GM21360 (cell line): ENCODE results near the gene PLP2.
"Not testable (repeated sequence)": the region's sequence is repeated elsewhere in the genome, so short reads cannot be mapped to it uniquely, and the experiment has no call there.

ENCODE experiments used
- ATAC-seq: cut with Tn5 transposase; IDR thresholded peaks from one replicate; pipeline ENCODE4 v1.9.1; 2021; ENCODE audit warnings: mild to moderate bottlenecking, moderate library complexity; ENCODE audit not compliant: unreplicated experiment

Gene PLP2

DNA sequence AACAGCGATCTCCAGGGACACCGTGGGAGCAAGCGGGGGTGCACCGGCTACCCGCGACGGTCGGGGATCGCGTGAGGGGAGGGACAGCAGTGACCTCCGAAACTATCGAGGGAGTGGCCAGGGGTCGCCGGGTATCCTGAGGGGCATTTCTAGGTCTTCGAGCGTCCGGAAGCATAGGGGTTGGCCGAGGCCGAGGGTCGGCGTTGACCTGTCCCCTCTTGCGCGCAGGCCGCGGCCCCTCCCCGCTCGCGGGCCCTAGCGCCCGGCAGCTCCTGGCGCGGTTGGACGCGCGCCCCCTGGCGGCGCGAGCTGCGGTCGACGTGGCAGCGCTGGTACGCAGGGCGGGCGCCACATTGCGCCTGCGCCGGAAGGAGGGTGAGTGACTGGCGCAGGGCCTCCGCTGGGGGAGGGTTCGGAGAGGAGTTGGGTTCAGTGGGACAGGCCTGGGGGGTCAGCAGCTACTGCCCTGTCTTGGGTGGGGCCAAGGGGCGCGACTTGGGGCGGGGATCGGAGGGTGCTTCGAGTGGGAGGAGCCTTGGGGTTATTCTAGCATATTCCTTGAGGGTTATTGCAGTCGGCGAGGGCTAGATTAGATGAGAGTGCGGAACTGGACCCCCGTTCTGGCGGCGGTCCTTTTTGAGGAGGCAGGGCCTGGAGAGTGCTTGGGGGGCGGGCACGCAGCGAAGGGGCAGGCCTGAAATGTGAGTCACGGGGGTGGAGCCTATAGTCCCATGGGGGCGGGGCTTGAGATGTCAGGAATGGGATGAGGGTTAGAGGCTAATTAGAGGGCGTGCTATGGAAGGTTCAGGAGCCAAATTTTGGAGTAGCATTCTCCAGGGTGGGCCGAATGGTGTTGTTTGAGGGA is 7.9 kb upstream of the PLP2 start:
- peak; percentile 42 for ATAC-seq

DNA sequence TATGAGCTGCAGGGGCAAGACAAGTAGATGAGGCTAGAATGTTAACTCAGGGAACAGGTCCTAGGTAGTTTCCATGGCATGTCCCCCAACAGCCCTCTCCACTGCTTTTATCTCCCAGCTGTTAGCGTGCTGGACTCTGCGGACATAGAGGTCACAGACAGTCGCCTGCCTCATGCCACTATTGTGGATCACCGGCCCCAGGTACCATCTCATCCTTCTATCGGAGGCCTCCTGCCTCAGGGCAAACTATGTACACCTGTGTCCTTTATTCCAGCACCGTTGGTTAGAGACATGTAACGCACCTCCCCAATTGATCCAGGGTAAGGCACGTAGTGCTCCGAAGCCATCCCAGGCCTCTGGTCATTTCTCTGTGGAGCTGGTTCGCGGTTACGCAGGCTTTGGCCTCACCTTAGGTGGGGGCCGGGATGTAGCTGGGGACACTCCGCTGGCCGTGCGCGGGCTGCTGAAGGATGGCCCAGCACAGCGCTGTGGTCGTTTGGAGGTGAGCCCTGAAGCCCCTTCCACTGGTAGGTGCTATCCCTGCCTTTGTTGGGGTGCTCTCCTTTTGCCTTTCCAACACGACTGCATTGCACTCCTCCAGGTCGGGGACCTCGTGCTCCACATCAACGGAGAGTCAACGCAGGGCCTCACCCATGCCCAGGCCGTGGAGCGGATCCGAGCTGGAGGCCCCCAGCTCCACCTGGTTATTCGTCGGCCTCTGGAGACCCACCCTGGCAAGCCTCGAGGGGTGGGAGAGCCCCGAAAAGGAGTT is 6.9 kb upstream of the PLP2 start:
- ATAC-seq, result no peak

DNA sequence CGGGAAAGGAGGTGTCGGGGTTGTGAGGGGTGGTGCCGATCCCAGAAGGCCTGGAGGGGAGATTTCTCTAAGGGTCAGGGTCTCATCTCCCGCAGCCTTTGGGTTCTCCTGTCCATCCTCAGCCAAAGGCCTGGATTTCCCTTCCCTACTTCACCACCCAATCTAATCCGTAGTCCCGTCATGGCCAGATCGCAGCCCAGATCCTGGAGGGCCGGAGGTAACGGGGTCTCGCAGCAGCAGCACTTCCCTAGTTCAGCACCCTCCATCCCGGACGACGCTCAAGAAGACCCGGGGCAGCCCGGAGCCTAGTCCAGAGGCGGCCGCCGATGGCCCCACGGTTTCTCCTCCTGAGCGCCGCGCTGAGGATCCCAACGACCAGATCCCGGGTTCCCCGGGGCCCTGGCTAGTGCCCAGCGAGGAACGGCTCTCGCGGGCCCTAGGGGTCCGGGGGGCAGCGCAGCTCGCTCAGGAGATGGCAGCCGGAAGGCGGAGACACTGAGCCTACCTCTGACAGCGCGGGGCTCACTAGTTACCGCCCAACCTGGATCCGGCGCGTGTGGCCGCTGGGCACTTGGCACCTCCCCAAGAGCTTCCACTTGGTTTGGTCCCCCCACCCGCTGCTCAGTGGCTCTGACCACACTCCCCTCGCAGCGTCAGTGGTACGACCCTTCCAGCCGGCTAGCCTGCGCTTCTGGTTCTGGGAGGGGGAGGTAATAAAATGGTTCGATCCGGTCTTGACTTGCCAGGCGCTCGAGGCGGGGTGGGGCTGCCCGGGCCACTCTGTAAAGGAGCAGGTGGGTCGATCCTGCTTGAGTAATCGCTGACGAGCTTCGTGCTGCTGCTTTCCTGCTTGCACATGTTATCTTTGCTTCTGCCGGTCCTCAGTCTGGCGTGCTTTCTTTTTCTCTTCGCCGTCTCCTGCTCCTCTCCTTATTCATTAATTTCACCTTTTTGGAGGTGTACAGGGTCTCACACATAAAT is 5.5 kb upstream of the PLP2 start:
- ATAC-seq, result no peak

DNA sequence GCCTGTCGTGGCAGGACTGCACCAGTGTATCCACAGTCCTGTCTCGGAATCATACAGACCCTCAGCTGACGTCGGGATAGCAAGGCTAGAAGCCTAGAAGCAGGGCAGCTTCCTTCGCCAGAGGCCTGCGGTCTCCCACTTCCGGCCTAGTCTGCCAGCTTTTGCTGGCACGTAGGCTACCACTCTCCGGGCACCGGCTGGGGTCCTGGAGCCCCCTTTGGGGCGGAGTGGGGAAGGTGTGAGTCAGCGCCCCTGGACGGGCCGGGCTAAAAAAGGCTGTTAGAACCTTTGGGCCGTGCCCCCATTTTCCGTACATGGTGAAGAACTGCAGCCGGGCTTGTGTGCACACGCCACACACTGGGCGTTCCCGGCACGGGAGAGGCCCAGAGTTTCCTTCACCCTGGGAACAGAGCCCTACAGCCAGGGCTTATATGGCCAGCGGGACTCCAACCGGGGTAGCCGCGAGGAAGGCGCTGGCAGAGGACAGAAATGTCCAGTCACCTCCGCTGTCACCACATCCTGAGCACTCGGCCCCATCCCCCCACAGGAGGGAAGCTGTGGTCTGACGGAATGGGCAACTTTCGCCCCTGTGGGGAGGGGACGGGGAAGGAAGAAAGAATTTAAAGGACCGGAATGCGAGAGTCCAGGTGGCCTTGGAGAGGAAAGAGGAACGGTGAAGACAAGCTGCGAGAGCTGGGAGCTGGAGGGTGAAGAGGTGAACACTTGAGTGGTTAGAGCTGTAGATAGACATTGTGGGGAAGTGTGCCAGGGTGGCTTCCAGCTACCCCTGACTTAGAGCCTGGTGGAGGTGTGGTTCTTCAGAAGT is 4.6 kb upstream of the PLP2 start:
- ATAC-seq, result no peak

DNA sequence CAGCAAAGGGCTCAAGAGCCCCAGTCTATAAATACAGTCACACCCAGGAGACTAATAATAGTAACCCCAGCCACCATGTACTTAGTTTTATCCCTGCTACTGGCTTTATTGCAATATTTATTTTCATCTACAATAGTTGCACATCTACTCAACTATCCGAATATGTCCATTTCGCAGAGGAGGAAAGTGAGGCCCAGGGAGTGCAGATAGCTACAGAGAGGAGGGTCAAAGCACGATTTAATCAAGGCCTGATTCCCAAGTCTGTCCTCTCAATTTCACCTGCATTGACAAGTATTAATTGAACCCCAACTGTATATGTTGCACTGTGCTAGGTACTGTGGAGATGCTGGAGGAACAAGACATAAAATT is 4.0 kb upstream of the PLP2 start:
- no peak for ATAC-seq

DNA sequence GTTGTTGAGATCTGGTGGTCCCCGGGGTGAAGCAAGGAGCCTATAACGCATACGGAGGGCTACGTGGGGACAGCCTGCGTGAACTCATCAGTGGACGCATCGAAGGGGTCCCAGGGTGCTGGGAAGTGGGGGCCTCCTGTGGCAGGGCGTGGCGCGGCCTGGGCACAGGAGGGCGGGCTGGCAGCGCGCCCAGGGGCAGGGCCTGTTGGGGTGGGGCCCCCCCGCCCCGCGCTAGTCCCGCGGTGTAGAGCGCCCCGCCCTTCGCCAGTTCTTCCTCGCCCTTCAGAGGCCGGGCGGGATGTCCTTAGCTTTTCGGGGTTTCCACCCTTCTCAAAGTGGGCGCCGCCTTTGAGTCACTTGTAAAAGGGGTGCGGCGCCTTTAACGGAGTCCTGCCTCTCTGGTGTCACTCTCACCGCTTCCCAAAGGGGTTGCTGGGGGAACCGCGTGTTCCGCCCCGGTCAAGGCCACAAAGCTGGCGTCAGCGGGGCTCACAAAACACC is 632 bp downstream of the PLP2 start:
- peak; percentile 53 for ATAC-seq

DNA sequence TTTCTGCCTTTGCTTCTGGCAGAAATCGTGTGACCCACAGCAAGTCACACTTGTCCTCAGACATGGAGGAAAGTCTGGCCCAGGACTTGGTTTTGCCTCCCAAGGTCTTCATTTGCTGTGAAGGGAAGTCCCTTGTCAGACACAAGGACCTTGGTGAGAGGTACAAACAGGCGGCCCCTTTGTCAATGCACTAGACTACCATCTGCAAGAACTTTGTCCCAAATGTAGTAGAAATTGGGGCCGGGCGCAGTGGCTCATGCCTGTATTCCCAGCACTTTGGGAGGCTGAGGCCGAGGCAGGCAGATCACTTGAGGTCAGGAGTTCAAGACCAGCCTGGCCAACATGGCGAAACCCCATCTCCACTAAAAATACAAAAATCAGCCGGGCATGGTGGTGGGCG is 1.8 kb downstream of the PLP2 start:
- not testable (repeated sequence) for ATAC-seq

DNA sequence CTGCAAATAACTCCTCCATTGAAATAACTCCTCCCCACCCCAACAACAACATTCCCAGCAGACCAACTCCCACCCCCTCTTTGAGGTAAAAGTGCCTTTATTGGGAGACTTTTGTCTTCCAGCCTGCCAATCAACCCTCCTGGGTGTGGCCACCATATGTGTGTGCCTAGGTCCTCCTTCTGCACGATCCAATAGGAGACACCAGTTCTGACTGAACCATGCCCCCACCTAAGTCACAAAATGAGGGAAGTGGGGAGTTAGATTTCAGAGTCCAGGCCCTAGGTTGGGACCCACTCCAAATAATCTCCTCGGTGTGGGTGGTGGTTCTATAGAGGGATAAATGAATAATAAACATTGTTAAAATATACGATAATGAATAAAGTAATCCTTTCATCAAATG is 3.0 kb downstream of the PLP2 start:
- ATAC-seq, result no peak

DNA sequence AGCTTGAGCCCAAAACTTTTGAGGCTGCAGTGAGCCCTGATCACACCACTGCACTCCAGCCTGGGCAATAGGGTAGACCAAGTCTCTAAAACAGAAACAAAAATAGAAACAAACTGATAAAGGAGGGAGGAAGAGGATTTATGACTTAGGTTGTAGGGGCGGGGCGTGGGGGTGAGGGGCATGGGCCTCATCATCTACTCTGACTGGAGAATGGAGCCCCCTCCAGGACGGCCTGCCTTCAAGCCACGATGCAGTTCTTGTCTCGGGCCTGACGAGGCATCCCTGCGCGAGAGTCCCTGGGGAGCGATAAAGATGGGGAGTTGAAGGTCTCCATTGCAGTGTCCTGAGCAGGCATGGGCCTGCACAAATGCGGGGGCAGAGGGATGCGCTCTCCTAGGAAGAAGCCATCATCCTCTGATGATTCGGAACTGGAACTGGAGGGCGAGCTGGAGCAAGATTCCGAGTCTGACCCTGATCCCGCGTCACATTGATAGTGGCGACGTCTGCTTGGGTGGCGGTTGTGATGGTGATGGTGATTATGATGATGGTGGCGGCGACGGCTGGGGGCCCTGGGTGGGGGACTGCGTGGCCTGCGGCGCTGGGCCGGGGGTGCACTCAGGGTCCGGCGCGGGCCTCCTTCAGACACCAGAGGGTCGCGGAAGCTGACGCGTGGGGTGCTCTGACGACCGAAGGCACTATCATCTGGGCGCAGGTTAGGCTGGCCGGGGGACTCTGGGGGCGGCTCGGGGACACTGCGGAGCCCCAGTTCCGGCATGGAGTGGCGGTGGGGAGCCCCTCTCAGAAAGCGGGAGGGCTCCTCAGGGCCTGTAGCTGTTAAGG is 4.0 kb downstream of the PLP2 start:
- ATAC-seq, result no peak

DNA sequence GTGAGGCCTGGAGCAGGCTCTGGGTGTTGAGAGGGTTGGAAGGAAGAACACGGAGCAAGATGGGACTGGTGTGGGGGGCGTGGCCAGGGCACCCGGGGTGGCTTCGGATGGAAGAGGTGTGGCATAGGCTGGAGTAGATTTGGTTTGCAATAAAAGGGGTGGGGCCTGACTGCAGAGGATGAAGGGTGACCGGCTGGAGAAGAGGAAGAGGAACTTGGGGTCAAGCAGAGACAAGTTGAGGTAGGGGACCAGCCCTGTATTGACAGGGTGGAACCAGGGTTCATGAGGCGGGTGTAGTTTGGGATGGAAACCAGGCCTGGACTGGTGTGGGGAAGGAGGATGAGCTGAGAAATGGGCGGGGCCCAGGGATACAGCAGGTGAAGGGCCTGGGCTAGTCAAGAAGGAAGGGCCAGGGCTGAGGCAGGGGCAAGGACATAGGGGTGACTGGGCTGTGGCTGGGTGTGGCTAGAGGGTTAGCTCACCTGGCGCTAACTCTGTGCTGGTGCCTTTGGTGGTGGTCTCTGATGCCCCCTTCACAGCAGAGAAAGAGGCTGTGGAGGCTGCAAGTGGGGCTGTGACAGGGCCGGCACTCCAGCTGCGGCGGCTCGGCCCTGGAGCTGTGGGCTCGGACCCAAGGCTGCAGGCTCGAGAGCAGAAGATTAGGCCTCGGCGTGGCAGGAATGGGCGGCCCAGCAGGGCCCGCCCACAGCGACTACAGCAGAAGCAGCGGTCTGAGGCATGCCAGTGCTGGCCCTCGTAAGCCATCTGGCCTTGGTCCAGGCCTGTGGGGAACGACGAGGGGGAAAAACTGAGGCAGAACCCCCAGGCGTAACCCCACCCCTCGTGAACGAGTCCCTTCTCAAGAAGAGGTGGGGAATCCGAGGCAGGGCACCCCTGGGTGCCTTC is 5.0 kb downstream of the PLP2 start:
- ATAC-seq, result no peak

DNA sequence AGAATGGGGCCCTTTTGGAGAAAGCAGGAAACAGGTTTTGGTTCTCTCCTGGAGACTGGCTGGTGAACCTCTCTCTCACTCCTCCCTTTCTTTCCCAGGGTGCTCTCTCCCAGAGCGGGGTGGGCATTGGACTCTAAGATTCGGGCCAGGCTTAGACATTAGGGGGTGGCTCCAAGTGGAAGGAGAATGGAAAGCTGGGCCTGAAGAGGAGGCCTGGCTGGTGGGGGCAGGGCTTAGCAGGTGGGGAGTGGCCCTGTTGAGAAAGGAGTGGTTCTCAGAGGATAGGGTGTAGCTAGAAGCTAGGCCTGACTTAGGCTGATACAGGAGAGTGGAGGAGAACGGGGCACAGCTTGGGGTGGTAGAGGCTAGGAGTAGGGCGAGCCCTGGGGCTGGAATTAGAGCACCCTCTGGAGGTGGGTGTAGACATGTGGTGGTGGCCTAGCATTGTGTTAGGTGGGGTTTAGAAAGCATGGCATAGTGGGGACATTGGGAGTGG is 5.7 kb downstream of the PLP2 start:
- ATAC-seq, result no peak

DNA sequence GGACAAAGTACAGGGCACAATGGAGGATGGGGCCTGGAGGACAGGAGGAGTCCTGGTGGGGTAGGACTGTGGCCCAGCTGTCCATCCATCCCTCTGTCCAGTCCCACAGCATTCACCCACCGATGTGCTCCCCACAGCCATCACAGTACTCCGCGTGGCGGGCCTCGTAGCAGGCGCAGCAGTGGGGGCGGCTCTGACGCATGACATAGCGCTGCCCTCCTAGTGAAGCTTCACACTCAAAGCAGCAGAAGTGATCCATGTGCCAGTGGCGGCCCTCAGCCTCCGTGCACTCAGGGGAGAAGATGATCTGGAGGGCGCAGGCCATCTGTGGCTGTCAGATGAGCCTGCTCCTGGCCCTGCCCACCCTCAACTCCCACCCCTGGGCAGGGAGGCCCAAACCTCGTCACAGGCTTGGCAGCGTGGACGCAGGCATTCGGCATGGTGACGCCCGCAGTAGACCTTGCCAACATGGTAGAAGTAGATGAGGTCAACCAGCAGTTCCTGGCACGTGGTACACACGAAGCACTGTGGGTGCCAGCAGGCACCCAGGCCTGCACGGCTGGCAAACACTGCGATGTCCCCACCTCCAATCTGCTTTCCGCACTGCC is 6.3 kb downstream of the PLP2 start:
- no peak for ATAC-seq

DNA sequence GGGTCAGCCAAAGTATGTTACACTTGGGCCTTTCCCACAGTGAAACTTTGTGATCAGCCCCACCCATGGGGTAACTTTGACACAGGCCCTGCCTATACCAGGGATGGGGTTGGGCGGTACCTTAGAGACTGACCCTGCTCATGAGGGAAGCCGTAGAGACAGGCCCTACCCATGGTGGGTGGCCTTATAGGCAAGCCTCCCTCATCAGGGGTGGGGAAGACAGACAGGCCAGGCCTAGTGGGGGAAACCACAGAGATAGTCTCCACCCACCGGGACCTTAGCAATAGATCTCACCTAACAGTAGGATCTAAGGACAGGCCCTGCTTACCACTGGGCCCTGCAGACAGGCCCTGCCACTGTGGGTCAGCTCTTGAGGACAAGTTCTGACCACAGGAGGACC is 6.8 kb downstream of the PLP2 start:
- ATAC-seq, result no peak

DNA sequence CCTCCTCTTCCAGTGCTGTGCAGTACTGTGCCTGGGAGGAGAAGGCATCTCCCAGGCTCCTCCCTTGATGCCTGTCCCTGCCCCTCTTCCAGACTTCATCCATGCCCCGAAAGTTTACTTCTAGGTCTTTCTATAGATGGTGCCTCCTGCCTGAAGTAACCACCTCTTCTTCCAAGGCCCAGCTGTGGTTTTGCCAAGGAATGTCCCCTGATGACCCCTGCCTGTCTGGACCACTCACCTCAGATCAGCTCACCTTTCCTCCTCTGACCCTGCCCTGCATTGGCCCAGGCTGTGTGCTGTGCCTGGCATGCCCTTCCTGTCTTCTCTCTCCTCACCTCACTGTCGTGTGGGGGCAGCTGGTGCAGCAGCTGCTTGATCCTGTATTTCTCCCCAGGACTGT is 7.7 kb downstream of the PLP2 start:
- no peak for ATAC-seq

DNA sequence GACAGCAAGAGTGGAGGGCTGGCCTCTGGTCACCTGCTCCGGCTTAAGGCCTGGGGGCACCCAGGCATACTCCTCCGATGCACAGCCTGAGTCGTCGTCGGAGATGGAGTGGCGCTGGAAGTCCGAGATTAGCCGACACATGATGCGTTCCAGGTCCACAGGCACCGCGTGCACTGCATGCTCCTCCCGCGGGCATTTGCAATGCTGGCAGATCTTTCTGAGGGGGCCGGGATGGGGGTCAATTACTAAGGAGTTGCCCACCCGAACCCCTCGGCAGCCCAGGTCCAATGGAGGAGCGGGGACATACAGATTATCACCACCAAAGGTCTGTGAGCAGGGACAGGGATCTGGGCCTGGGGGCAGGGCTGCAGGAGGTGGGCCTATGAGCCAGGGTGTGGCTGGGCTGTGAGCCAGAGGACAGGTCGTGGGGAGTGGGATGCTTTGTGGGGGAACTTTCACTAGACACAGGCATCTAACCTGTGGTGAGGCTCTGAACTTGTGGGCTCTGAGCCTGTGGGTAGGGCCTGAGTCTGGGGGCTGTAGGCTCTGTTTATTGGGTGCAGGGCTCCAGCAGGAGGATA is 12.1 kb downstream of the PLP2 start:
- no peak for ATAC-seq

DNA sequence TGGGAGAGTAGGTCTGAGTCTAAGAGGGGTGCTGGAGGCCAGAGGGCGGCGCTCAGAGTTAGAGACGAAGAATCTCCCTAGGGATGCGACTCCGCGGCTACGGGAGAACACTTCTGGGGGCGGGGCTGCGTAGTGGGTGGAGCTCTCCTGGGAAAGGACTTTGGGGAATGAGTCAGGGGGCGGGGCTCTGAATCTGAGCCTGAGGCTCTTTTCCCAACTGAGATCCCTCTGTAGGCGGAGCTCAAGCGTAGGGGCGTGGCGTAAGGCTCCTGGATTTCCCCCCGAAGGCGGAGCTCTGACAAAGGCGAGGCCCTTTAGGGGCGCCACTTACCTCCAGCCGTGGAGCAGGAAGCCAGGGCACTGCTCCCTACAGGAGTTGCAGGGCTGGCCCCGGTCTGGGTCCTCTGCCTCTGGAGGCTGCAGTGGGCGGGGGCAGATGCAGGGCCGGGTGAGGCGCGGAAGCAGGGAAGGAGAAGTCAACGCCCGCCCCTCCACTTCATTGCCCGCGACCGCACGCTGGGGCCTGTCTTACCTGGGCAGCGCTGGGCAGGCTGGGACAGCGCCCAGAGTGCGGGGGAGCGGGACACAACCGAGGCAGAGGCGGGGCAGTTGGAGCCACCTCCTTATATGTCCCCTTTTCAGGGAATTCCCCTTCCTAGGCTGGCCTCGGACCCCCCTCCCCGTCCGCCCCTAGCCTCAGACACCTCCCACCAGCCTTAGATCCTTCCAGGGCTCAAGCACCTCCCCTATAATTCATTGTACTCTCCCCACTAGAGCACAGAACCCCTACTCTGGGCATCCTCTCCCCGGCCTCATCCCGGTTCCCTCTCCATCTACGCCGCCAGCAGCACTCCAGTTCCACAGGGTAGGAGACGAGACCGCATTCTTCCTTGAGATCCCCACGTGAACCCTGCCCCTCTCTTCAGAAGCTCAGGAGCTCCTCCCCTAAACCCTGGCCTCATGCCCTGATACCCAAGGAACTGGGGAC is 12.9 kb downstream of the PLP2 start:
- peak; percentile 41 for ATAC-seq
